SK-N-MC (cell line): ENCODE results near the gene XXYLT1.

Source experiments
- EZH2 ChIP-seq: fragments of 200-600 bp; sonication (generic); IDR thresholded peaks from one replicate; pipeline ENCODE4 v1.6.1; 2017; ENCODE audit warnings: antibody characterized with exemption
- POLR2AphosphoS5 ChIP-seq: IDR thresholded peaks from 2 replicates; pipeline ENCODE4 v1.6.1; 2012; ENCODE audit warnings: mild to moderate bottlenecking, low read depth, low read length, borderline replicate concordance

- TF ChIP-seq EZH2 = no peak
- TF ChIP-seq POLR2AphosphoS5 = no peak
Observed at GRCh38 chr3:195099951-195100785, 170.8 kb downstream of the XXYLT1 start.
